GM21737 (cell line): Measurements from ENCODE around the gene TSC22D2.
"Not testable (repeated sequence)": the region's sequence is repeated elsewhere in the genome, so short reads cannot be mapped to it uniquely, and the experiment has no call there.

Experiments used
- ATAC-seq: cut with Tn5 transposase; IDR thresholded peaks from one replicate; pipeline ENCODE4 v1.9.1; 2021; ENCODE audit warnings: mild to moderate bottlenecking, moderate library complexity; ENCODE audit not compliant: unreplicated experiment

Gene TSC22D2

DNA sequence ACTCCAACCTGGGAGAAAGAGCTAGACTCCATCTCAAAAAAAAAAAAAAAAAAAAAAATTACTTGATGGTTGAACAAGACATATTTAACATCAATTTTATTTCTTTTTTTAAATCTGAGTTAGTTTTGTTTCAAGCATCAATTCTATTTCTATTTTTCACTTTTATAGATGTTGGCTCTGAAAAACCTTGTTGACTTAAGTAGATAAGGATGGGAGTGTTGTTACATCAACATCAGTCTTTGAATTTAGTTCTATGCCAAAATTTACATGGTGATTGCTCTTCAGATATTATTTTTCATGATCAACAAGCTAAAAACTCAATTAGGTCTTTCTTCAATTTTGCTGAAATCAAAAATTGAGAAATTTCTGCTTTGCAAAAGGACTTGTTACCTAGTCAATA is 71.3 kb downstream of the TSC22D2 start:
- ATAC-seq, result no peak

DNA sequence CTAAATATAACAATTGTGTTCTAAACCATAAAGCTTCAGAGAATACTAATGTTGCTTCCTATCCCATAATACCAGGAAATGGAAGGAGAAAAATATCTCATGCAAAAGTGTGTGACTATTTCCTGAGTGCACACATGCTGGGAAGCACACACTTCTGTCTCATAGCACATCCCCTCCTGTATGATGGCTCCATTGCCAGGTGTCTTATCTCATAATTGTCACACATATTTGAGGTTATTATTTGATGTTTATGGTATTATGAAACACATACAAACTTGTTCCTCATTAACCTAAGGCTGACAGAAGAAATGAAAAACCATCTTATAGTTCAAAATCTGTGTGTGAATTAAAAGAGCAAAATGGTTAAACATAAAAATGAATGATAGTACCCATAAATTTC is 72.8 kb downstream of the TSC22D2 start:
- no peak for ATAC-seq

DNA sequence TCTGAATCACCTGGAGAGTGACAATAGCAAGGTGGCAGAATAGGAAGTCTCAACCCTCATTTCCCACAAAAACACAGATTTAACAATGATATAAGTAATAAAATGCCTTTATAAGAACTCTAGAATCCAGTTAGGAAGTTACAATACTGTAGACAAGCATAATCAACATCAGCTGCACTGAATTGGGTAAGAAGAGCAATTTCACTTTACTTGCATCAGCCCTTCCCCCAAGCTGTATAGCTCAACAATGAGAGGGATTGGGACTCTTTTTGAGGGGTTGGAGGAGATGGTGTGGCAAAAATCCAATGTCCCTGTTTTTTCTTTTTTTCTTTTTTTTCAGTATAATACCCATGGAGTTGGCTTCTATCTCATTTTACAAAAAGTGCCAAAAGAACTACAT is 75.1 kb downstream of the TSC22D2 start:
- no peak for ATAC-seq

GRCh38 chr3:150484410-150484809 is 76.3 kb downstream of the TSC22D2 start:
- ATAC-seq, result no peak

DNA sequence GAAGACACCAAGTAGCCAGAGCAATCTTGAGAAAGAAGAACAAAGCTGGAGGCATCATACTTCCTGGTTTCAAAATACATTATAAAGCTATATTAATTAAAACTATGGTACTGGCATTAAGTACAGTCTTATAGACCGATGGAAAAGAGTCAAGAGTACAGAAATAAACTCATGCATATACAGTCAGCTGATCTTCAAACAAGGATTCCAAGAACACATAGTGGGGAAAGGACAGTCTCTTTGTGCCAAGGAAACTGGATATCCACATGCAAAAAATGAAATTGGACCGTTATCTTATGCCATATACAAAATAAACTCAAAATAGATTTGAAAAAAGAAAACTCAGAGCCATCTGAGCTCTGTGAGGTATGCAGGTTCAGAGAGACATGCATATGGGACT is 80.8 kb downstream of the TSC22D2 start:
- no peak for ATAC-seq

DNA sequence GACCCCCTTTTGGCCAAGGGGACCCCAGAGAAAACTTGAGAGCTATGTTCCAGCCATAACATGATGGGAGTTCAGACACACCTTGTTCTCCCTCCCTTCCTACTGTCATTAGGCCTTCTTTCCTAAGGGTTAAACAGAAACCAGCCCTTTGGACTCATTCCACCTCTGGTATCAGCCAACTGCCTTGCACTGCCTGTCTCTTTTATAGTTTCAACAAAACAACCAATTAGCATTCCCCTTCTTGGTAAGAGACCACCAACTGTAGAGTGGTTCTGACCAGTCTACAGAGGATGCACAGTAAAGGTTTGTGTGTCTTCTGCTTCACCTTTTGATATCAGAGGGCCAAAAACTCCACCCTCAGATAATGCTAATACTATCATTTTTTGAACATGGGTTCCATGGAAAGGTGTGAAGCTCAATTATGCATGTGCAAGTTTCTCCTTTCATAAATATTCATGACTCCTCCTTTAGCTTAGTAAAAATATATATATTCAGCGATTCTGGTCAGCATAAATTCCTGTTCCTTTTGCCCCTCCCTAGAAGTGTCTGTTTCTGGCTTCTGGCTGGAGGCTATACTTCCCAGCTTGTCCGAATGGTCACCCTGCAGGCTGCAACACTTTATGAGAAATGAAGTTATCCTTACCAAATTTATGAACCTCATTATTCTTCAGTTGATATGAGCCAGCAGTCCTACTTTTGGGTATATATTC is 82.3 kb downstream of the TSC22D2 start:
- ATAC-seq, result no peak

DNA sequence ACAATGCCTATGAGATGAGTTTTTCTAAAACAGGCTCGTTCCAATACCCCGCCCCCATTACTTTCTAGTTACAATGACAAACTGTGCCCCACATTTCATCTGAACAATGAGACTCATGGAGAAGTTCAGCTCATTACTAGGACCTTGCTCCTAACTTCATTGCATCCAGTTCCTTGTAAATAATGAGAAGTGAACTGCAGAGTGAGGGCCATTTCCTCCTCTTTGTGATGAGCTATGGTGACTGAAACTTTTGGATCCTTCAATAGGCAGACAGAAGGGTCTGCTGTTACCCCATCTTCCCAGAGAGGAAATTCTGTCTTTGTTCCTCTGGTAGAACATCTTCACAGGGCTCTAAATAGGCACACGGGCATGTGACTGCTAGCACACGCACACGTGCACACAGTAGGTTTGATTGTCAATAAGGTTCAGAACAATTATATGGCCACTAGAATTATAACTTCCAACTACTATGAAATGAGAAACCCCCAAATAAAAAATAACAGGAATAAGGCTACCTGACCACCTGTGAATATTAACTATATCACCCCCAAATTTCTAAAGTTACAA is 86.4 kb downstream of the TSC22D2 start:
- no peak for ATAC-seq

DNA sequence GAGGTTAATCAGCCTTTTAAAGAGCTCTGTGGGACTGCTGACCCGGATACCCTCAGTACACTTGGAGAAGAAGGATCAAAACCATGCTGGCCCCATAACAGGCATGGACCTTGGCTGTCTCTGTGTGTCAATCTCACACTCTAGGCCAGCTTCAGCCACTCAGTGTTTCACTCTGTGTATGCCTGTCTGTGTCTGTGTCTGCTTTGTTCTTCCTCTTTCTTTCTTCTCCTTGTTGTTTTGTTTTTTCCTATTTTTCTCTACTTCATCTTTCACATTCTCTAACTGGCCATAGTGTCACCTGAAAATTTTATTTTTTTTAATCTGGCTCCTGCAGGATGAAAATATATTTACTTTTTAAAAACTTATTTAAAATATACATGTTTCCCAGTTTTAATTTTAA is 87.1 kb downstream of the TSC22D2 start:
- no peak for ATAC-seq

DNA sequence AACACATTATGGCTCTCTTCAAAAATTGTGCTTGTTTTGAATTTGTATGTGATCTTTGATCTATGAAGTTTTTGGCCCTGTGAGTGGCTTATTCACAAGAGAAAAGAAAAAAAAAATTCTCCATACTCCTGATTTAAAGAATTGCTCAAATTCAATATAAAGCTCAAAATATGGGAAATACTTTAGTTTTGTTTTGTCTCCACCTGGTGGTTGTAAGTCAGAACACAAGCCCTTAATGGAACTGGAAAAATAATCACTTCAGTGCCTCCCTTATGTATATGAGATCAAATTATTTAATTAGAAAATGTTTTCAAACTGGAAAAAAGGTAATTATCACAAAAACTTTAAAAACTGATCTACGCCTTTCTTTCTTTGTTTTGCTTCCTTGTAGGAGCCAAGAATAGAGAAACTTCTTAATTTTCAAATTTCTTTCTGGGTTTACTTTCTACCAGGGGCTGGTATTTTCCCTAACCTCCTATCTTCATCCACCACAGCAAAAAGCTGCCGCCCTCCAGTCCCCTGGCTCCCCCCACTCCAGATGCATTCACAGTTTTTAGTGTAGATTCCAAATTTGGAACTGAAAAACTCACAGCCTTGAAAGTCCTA is 87.6 kb downstream of the TSC22D2 start:
- no peak for ATAC-seq

- ATAC-seq, result no peak
These were observed 89.9 kb downstream of the TSC22D2 start for GRCh38 chr3:150497956-150498355.

- not testable (repeated sequence) for ATAC-seq
These were observed 92.9 kb downstream of the TSC22D2 start for GRCh38 chr3:150500960-150501359.

DNA sequence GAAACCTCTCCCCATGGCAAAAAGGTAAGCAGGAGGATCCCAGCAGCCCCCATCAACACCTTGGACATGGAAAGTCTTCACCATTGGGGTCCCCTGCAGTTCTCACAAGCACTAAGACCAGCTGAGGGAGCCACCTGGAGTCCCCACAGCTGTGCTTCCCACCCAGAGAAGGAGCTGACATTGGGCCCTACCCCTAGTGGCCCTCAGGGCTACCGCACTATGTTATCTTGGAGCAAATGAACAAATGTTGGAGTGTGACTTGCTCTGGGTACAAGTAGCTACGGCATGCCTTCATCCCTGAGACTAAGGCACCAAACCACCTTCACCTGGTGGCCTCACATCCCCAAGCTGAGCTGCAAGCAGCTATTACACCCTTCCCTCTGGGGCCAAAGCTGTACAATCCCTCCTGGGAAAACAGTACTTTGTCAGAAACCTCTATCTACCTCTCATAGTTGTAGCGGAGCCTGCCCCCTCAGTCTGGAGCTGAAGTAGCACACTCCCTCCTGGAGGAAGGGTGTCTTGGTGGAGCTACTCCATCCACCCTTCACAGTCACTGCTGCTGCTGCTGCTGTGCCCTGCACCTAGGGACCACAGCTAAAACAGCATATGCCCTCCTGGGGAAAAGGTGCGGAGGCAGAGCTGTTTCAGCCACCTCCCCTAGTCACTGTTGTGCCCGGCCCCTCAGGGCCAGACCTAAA is 95.5 kb downstream of the TSC22D2 start:
- no peak for ATAC-seq

GRCh38 chr3:150504483-150504882 is 96.4 kb downstream of the TSC22D2 start:
- no peak for ATAC-seq

DNA sequence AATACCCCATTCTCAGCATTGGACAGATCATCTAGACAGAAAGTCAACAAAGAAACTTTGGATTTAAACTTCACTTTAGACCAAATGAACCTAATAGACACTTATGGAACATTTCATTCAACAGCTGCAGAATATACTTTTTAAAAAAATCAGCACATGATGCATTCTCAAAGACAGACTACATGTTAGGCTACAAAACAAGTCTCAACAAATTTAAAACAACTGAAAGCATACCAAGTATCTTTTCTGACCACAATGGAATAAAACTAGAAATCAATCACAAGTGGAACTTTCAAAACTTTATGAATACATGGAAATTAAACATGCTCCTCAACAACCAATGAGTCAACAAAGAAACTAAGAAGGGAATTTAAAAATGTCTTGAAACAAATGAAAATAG is 100.3 kb downstream of the TSC22D2 start:
- ATAC-seq, result no peak

- no peak for ATAC-seq
These were observed 101.7 kb downstream of the TSC22D2 start for GRCh38 chr3:150509780-150510179.

DNA sequence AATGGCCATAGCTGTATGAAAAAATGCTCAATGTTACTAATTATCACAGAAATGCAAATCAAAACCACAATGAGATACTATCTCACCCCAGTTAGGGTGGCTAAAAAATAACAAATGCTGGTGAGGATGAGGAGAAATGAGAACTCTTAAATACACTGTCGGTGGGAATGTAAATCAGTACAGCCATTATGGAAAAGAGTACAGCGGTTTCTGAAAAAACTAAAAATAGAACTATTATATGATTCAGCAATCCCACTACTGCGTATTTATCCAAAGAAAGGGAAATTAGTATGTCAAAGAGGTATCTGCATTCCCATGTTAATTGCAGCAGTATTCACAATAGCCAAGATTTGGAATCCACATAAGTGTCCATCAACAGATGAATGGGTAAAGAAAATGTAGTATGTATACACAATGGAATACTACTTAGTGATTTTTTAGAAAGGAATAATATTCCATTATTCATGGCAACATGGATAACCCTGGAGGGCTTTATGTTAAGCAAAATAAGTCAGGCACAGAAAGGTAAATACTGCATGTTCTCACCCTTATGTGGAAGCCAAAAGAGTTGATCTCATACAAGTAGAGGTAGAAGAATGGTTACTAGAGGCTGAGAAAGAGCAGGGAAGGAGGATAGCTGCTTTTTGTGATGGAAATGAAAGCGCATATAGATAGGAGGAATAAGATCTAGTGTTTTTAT is 103.2 kb downstream of the TSC22D2 start:
- no peak for ATAC-seq

GRCh38 chr3:150515210-150515609 is 107.1 kb downstream of the TSC22D2 start:
- ATAC-seq, result no peak
